K562 (cell line): ENCODE data around the gene FANCC.

Source experiments
- POLR2A ChIP-seq: fragments of 450-650 bp; conservative IDR thresholded peaks from 2 replicates; pipeline ENCODE4 v1.6.1; 2016
- ZNF12 ChIP-seq: sonication (generic); formaldehyde crosslinking; IDR thresholded peaks from 2 replicates; pipeline ENCODE4 v1.4.0; 2020; ENCODE audit warnings: mild to moderate bottlenecking, missing genetic modification reagents
- ZNF239 ChIP-seq: fragments of 250-450 bp; sonication (Bioruptor Pico); IDR thresholded peaks from 2 replicates; pipeline ENCODE4 v1.4.0; 2020; ENCODE audit warnings: mild to moderate bottlenecking

GRCh38 chr9:95333426-95333825 is 15.9 kb upstream of the FANCC start:
- TF ChIP-seq POLR2A (no peak), ZNF12 (CRISPR knock-in tag) (no peak), ZNF239 (no peak)
